Breast epithelium (tissue), 3 donors: ENCODE measurements around the gene DHRS7B.

Source experiments
- CTCF ChIP-seq, 3 donors: fragments of 450-650 bp; IDR thresholded peaks; one replicate each; pipeline ENCODE4 v1.5.1; 2016 to 2017; ENCODE audit warnings: antibody characterized with exemption in 3 of 3, mild to moderate bottlenecking in 3 of 3, moderate library complexity in 3 of 3
- POLR2A ChIP-seq: fragments of 450-650 bp; IDR thresholded peaks from one replicate; pipeline ENCODE4 v1.6.1; 2016; ENCODE audit warnings: antibody characterized with exemption, mild to moderate bottlenecking, moderate library complexity
- POLR2AphosphoS5 ChIP-seq, 3 donors: sonication (generic); formaldehyde crosslinking; IDR thresholded peaks; one replicate each; pipeline ENCODE4 v1.6.1; 2017; ENCODE audit warnings: antibody characterized with exemption in 3 of 3

DNA sequence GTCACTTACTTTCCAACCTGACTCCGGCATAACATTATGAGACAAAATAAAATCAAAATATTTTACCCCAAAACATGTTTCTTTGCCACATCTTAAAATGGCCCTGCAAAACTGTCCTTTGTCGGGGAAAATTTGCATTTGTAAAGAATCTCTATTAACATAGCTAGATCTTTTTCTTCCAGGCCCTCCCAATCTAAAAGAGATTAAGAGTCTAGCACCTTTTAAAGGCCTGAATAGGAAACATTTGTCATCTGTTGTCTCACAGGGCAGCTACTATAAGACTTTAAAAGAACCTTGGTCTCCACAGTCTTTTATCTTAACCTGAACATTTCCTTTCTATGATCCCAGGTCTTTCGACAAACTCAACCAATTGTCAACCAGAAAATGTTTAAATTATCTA, 18.1 kb upstream of the DHRS7B start:
- TF ChIP-seq CTCF (IDR thresholded peaks at IDR 0.05) (no peak), POLR2A (no peak), POLR2AphosphoS5 (IDR thresholded peaks at IDR 0.05) (no peak)
